Body of pancreas (tissue), 4 donors: ENCODE measurements around the gene CMAS. TPM values are rescaled to one million over a fixed set of nuclear protein-coding genes. Genes with fewer than 3 reads are reported as not detected.

Experiments
- ATAC-seq: fragments of 150-250 bp; one replicate; pipeline ENCODE4 v1.9.1; 2016
- DNase-seq, 4 donors: peaks; one replicate each; pipeline ENCODE4 v3.0.0-alpha.2; 2019
- H3K27ac ChIP-seq, 4 donors: fragments of 200-600 bp; sonication (generic); 1 replicate in 3 of 4; 2 replicates in 1 of 4; pipeline versions ENCODE4 v1.5.1 to v1.6.1; 2016 to 2019; ENCODE audit warnings: mild to moderate bottlenecking in 1 of 4, mixed read lengths in 1 of 4, moderate library complexity in 1 of 4
- H3K27me3 ChIP-seq, 2 donors: fragments of 200-600 bp; sonication (generic); one replicate each; pipeline ENCODE4 v1.6.0; 2016; ENCODE audit warnings: mild to moderate bottlenecking in 1 of 2
- H3K36me3 ChIP-seq, 2 donors: fragments of 200-600 bp; sonication (generic); replicated peaks in 1 of 2; 2 replicates each; pipeline ENCODE4 v1.5.1; 2016; ENCODE audit warnings: low read depth in 2 of 2; ENCODE audit not compliant: insufficient read depth in 1 of 2
- H3K4me1 ChIP-seq: fragments of 200-600 bp; sonication (generic); one replicate; pipeline ENCODE4 v1.6.0; 2016
- H3K4me3 ChIP-seq, 2 donors: fragments of 200-600 bp; sonication (generic); 1 replicate in 1 of 2; 2 replicates in 1 of 2; pipeline ENCODE4 v1.5.1; 2016 to 2019
- H3K9me3 ChIP-seq, 3 donors: fragments of 200-600 bp; sonication (generic); 1 replicate in 2 of 3; 2 replicates in 1 of 3; pipeline ENCODE4 v1.5.1; 2016
- CTCF ChIP-seq, 7 experiments: fragments of 450-650 bp in 4 of 7; fragments of 200-600 bp in 3 of 7; sonication (generic) in 3 of 7; IDR thresholded peaks; one replicate each; pipeline ENCODE4 v1.5.1; 2016 to 2019; ENCODE audit warnings: antibody characterized with exemption in 7 of 7
- POLR2A ChIP-seq, 3 donors: fragments of 450-650 bp; IDR thresholded peaks; one replicate each; pipeline ENCODE4 v1.6.1; 2016; ENCODE audit warnings: antibody characterized with exemption in 3 of 3, mild to moderate bottlenecking in 2 of 3
- WGBS, 2 donors: methylation state at CpG; one replicate each; pipeline ENCODE4 v1.1.5; 2017; 5-methylcytosine and 5-hydroxymethylcytosine counted together
- intact Hi-C: fragments of 100-400 bp; cut with DNase I; formaldehyde crosslinking; loops from one replicate; pipeline ENCODE4 v1.15.1; 2023
- total RNA-seq, 2 donors: library from RNA; depleted of rRNA; stranded (reverse); fragments of >200 nt; gene quantifications; one replicate each; pipeline ENCODE4 v1.1.0, GENCODE V29; 2016

Gene CMAS
- total RNA-seq, 2 donors from 2014 or later: 10.9 to 20.8 TPM

DNA sequence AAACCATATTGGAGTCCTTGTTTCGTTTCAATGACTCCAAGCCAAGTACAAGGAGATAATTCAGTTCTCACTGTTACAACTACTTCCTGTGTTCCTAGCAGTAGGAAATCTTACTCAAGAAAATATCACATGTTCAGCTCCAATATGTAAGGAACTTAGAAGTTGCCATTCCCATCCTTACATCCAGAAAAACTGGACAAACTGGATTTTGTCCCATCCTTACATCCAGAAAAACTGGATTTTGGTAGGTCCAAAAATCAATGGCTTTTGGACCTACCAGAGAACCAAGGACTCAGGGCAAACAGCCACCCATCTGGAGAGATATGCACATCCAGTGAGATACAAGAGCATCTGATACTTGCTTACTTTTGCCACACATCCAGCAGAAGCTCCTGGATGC lies 23.8 kb downstream of the CMAS start:
- Histone ChIP-seq H3K27me3 (no peaks in the 10 kb centered on the region), H3K4me3 (no peak overlapping the region), H3K4me1 (no peaks in the 10 kb centered on the region), H3K9me3 (no peaks in the 10 kb centered on the region), H3K27ac (no peak overlapping the region), H3K36me3 (peaks cover 0 to 12% of the 10 kb centered on the region in 2 donors)
- DNase-seq: no peak
- intact Hi-C loops: no loop called here
- TF ChIP-seq CTCF (IDR thresholded peaks at IDR 0.05) (no peak), POLR2A (IDR thresholded peaks at IDR 0.05) (no peak)
- WGBS, 2 donors: 73 to 77% methylated on average over 1 of the region's 1 CpG
- ATAC-seq: no peak

- intact Hi-C loops: no loop called here
- no peaks in the 10 kb centered on the region for H3K9me3 ChIP-seq
- 79 to 84% methylated on average over 9 to 10 of the region's 10 CpGs for WGBS, 2 donors
Observed at GRCh38 chr12:22082190-22082701, 36.2 kb downstream of the CMAS start.

DNA sequence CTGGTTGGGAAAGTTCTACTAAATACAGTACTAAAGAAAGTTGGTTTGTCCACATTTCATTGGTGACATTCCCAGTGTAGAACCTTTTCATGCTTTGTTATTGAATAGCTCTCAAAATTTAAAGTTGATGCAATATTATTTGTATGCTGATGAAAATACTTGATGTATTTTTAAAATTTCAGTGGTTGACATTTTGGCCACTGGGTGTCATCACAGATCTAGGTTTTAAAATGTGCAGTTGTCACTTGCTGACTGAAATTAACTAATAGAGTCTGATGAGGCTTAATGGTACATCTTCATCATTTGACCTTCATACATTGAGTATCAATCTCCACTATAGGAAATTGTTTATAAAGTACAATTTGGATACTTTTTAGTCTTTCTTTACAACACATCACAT lies 37.1 kb downstream of the CMAS start:
- no peaks in the 10 kb centered on the region for H3K9me3 ChIP-seq
- TF ChIP-seq CTCF (IDR thresholded peaks at IDR 0.05) (peak in 5 of 7 experiments; percentile 33 to 44 (median 39)), POLR2A (IDR thresholded peaks at IDR 0.05) (no peak)
- H3K27ac ChIP-seq: no peak overlapping the region
- no peaks in the 10 kb centered on the region for H3K27me3 ChIP-seq
- no peaks in the 10 kb centered on the region for H3K36me3 ChIP-seq
- intact Hi-C loops: no loop called here
- DNase-seq: no peak
- no peaks in the 10 kb centered on the region for H3K4me1 ChIP-seq
- ATAC-seq: no peak
- no peak overlapping the region for H3K4me3 ChIP-seq

More at GRCh38 chr12:22082190-22082701, 36.2 kb downstream of the CMAS start:
- H3K36me3 ChIP-seq: no peaks in the 10 kb centered on the region
- TF ChIP-seq POLR2A (IDR thresholded peaks at IDR 0.05) (no peak), CTCF (IDR thresholded peaks at IDR 0.05) (no peak)
- H3K27me3 ChIP-seq: no peaks in the 10 kb centered on the region
- DNase-seq (no peak), ATAC-seq (no peak)
- no peaks in the 10 kb centered on the region for H3K4me1 ChIP-seq
- H3K27ac ChIP-seq: no peak overlapping the region
- no peak overlapping the region for H3K4me3 ChIP-seq

GRCh38 chr12:22084852-22085251 lies 38.8 kb downstream of the CMAS start:
- TF ChIP-seq CTCF (IDR thresholded peaks at IDR 0.05): no peak
- TF ChIP-seq POLR2A (IDR thresholded peaks at IDR 0.05): no peak
- H3K9me3 ChIP-seq: no peaks in the 10 kb centered on the region
- H3K36me3 ChIP-seq: no peaks in the 10 kb centered on the region
- 81 to 94% methylated on average over 1 of the region's 1 CpG for WGBS, 2 donors
- intact Hi-C loops: no loop called here
- H3K27ac ChIP-seq: no peak overlapping the region
- ATAC-seq (no peak), DNase-seq (no peak)
- no peaks in the 10 kb centered on the region for H3K27me3 ChIP-seq
- no peaks in the 10 kb centered on the region for H3K4me1 ChIP-seq
- H3K4me3 ChIP-seq: no peak overlapping the region

DNA sequence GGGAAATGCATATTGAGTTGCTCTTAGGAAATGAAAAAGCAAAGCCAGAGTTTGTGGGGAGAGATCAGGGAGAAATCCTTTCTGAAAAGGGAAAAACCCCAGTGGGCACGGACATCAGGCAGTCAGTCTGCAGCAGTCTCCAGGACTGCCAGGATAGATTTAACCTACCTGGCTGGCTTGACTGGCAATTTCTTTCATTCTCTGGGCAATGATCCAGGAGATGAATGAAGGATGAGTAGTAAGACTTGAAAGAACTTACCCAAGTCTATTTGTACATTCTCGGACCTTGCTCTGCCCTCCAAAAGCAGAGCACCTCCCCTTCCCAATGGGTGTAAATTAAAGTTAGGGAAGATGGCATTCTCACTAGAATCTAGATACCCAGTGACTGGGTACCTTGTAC lies 42.9 kb downstream of the CMAS start:
- no peak overlapping the region for H3K27ac ChIP-seq
- H3K9me3 ChIP-seq: no peaks in the 10 kb centered on the region
- ATAC-seq (no peak), DNase-seq (no peak)
- WGBS, 2 donors: 57 to 60% methylated on average over 2 of the region's 2 CpGs
- H3K27me3 ChIP-seq: no peaks in the 10 kb centered on the region
- intact Hi-C loops: no loop called here
- H3K4me1 ChIP-seq: no peaks in the 10 kb centered on the region
- TF ChIP-seq POLR2A (IDR thresholded peaks at IDR 0.05) (no peak), CTCF (IDR thresholded peaks at IDR 0.05) (no peak)
- no peaks in the 10 kb centered on the region for H3K36me3 ChIP-seq
- H3K4me3 ChIP-seq: no peak overlapping the region
